ENCODE measurements around the gene SLC6A20.

- no peak for TF ChIP-seq POLR2A (IDR thresholded peaks at IDR 0.05; ENCODE audit: low read length)
- no peak for TF ChIP-seq GATA1 (IDR thresholded peaks at IDR 0.05; ENCODE audit: low read depth, low read length)
Measured at GRCh38 chr3:45799586-45799985, 3.2 kb upstream of the SLC6A20 start.
